C4-2B (cell line): ENCODE measurements around the gene RNPS1.

Source experiments
- ZFX ChIP-seq: fragments of 450-650 bp; IDR thresholded peaks from 2 replicates; pipeline ENCODE4 v1.6.1; 2017
- TF ChIP-seq, protein P1 (sequence below): fragments of 450-650 bp; conservative IDR thresholded peaks from 2 replicates; pipeline ENCODE4 v1.5.1; 2017; ENCODE audit warnings: mild to moderate bottlenecking

DNA sequence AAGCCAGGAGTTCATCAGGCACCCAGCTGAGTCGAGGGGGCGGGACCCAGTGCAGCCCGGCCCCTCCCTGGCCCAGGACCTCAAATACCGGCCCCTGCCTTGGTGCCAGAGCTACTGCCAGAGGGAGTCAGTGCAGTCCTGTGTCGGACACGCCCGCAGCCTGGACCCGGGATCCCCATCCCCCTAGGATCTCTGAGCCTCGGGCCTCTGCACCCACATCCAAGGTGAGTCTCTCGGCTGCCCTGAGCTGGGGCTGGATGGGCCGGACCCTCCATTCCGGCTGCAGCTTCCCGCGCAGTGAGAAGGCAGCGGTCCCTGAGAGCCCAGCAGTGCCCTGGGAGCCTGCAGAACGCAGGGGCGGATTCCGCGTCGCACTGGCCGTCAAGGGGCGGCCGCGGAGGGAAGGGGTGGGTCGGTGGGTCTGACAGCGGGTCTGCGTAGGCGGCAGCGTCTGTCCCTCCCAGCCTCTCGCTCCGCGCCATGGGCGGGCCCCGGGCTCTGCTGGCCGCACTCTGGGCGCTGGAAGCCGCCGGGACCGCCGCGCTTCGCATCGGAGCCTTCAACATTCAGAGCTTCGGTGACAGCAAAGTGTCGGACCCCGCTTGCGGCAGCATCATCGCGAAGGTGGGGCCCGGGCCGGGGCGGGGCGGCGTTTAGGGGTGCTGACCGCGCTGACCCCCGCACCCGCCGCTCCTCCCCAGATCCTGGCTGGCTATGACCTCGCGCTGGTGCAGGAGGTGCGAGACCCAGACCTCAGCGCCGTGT, 31.4 kb downstream of the RNPS1 start, which contains the start of gene DNASE1L2:
- TF ChIP-seq, protein P1, sequence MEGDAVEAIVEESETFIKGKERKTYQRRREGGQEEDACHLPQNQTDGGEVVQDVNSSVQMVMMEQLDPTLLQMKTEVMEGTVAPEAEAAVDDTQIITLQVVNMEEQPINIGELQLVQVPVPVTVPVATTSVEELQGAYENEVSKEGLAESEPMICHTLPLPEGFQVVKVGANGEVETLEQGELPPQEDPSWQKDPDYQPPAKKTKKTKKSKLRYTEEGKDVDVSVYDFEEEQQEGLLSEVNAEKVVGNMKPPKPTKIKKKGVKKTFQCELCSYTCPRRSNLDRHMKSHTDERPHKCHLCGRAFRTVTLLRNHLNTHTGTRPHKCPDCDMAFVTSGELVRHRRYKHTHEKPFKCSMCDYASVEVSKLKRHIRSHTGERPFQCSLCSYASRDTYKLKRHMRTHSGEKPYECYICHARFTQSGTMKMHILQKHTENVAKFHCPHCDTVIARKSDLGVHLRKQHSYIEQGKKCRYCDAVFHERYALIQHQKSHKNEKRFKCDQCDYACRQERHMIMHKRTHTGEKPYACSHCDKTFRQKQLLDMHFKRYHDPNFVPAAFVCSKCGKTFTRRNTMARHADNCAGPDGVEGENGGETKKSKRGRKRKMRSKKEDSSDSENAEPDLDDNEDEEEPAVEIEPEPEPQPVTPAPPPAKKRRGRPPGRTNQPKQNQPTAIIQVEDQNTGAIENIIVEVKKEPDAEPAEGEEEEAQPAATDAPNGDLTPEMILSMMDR: no peak
- no peak for TF ChIP-seq ZFX
